Activated CD8-positive, alpha-beta T cell treated with anti-CD3 and anti-CD28 coated beads for 36 hours (primary cell): ENCODE results near the gene FSD1L. TPM values are rescaled to one million over a fixed set of nuclear protein-coding genes. Genes with fewer than 3 reads are reported as not detected.
A peak's percentile ranks its signal among the peaks of the same experiment; 100 is the strongest.

Experiments
- ATAC-seq: fragments of 200-7000 bp; cut with Tn5 transposase; one replicate; pipeline ENCODE4 v1.10.0; 2021; ENCODE audit warnings: mild to moderate bottlenecking, moderate library complexity
- CTCF ChIA-PET: fragments of 350-600 bp; sonication (Branson Sonifier 250); formaldehyde crosslinking; loops from one replicate; lab custom pipeline; 2021; ENCODE audit warnings: antibody characterized with exemption; lab: Charles Lee
- POLR2A ChIA-PET: fragments of 350-600 bp; sonication (Branson Sonifier 250); formaldehyde crosslinking; loops from one replicate; lab custom pipeline; 2021; ENCODE audit warnings: antibody characterized with exemption; lab: Charles Lee
- DNase-seq: peaks from one replicate; pipeline ENCODE4 v3.0.0-alpha.2; 2020
- H3K27ac Mint-ChIP-seq: one replicate; pipeline ENCODE4 v1.8.0; 2021; ENCODE audit warnings: mild to moderate bottlenecking, mixed read lengths
- H3K27me3 Mint-ChIP-seq: one replicate; pipeline ENCODE4 v1.8.0; 2021; ENCODE audit warnings: mixed read lengths
- H3K36me3 Mint-ChIP-seq: one replicate; pipeline ENCODE4 v1.8.0; 2021; ENCODE audit warnings: low read depth, mixed read lengths
- H3K4me1 Mint-ChIP-seq: one replicate; pipeline ENCODE4 v1.8.0; 2021; ENCODE audit warnings: low read depth, mixed read lengths
- H3K4me3 Mint-ChIP-seq: one replicate; pipeline ENCODE4 v1.8.0; 2021; ENCODE audit warnings: mild to moderate bottlenecking, moderate library complexity, mixed read lengths
- H3K9me3 Mint-ChIP-seq: one replicate; pipeline ENCODE4 v1.8.0; 2021; ENCODE audit warnings: mixed read lengths
- CTCF ChIP-seq: fragments of 200-600 bp; IDR thresholded peaks from one replicate; pipeline ENCODE4 v1.8.0; 2022; ENCODE audit warnings: antibody characterized with exemption, mild to moderate bottlenecking
- intact Hi-C: fragments of 100-400 bp; cut with micrococcal nuclease; formaldehyde crosslinking; loops from one replicate; pipeline ENCODE4 v1.10.0; 2022
- total RNA-seq, 2 experiments: library from RNA; stranded (reverse); gene quantifications; one replicate each; pipeline ENCODE4 v1.2.3, GENCODE V29; 2021

The FSD1L gene
- total RNA-seq, 2 experiments from 2014 or later, result 1.3 TPM

- Mint-ChIP-seq H3K36me3 (no peaks in the 10 kb centered on the region), H3K4me3 (no peak overlapping the region), H3K4me1 (peaks cover 3% of the 10 kb centered on the region), H3K9me3 (peaks cover 7% of the 10 kb centered on the region), H3K27me3 (peaks cover 24% of the 10 kb centered on the region), H3K27ac (no peak overlapping the region)
- CTCF ChIA-PET, result interaction anchor here (0.8 to 3.0 kb wide), 19 partner anchors 10 to 635 kb away, joined by 3 to 18 read pairs (median 4); partner anchors contain the start of gene SLC44A1
- no peak for ATAC-seq
- DNase-seq, result no peak
- intact Hi-C loops, result loop anchor here (2.0 to 10.0 kb wide), 3 partner anchors 171 to 553 kb away; partner anchors contain the start of gene SLC44A1
- POLR2A ChIA-PET, result no interaction called here
- peak; percentile 8 for TF ChIP-seq CTCF
These were observed 32.2 kb upstream of the FSD1L start for GRCh38 chr9:105415662-105415980.

GRCh38 chr9:105416840-105417239 is 31.0 kb upstream of the FSD1L start:
- H3K27me3 Mint-ChIP-seq, result peaks cover 14% of the 10 kb centered on the region
- intact Hi-C loops, result loop anchor here (10.0 kb wide), 1 partner anchor 172 kb away; the partner anchor contains the start of gene SLC44A1
- no peak for TF ChIP-seq CTCF
- H3K4me1 Mint-ChIP-seq, result peaks cover 3% of the 10 kb centered on the region
- ATAC-seq (no peak), DNase-seq (no peak)
- ChIA-PET POLR2A (no interaction called here), CTCF (interaction anchor here (1.2 to 3.0 kb wide), 3 partner anchors 15 to 257 kb away, joined by 4 to 18 read pairs (median 7); no protein-coding TSS in a partner anchor)
- peaks cover 3% of the 10 kb centered on the region for H3K9me3 Mint-ChIP-seq
- H3K4me3 Mint-ChIP-seq, result no peak overlapping the region
- H3K27ac Mint-ChIP-seq, result no peak overlapping the region
- no peaks in the 10 kb centered on the region for H3K36me3 Mint-ChIP-seq

- CTCF ChIA-PET, result interaction anchor here (0.7 to 2.4 kb wide), 4 partner anchors 174 to 556 kb away, joined by 3 to 9 read pairs (median 4); partner anchors contain the start of gene SLC44A1
- POLR2A ChIA-PET, result interaction anchor here (0.9 kb wide), 1 partner anchor 13 kb away, joined by 3 read pairs; no protein-coding TSS in a partner anchor
These were observed 29.0 kb upstream of the FSD1L start for GRCh38 chr9:105418588-105419500.

GRCh38 chr9:105419816-105420597 is 27.8 kb upstream of the FSD1L start:
- H3K27me3 Mint-ChIP-seq, result peaks cover 5% of the 10 kb centered on the region
- no peaks in the 10 kb centered on the region for H3K9me3 Mint-ChIP-seq
- POLR2A ChIA-PET, result no interaction called here
- CTCF ChIA-PET, result interaction anchor here (0.9 kb wide), 1 partner anchor 260 kb away, joined by 5 read pairs; no protein-coding TSS in a partner anchor
- H3K4me3 Mint-ChIP-seq, result no peak overlapping the region
- no peak overlapping the region for H3K27ac Mint-ChIP-seq
- DNase-seq (no peak), ATAC-seq (no peak)
- intact Hi-C loops, result loop anchor here (10.0 kb wide), 2 partner anchors 175 to 295 kb away; partner anchors contain the start of gene SLC44A1
- no peak for TF ChIP-seq CTCF
- H3K36me3 Mint-ChIP-seq, result no peaks in the 10 kb centered on the region
- H3K4me1 Mint-ChIP-seq, result peaks cover 3% of the 10 kb centered on the region

More at GRCh38 chr9:105418588-105419500, 29.0 kb upstream of the FSD1L start:
- no peaks in the 10 kb centered on the region for H3K36me3 Mint-ChIP-seq
- peaks cover 9% of the 10 kb centered on the region for H3K27me3 Mint-ChIP-seq
- no peak overlapping the region for H3K4me3 Mint-ChIP-seq
- H3K4me1 Mint-ChIP-seq, result peaks cover 3% of the 10 kb centered on the region
- ATAC-seq (no peak), DNase-seq (no peak)
- no peak overlapping the region for H3K27ac Mint-ChIP-seq
- intact Hi-C loops, result loop anchor here (10.0 kb wide), 1 partner anchor 174 kb away; the partner anchor contains the start of gene SLC44A1
- no peak for TF ChIP-seq CTCF
- H3K9me3 Mint-ChIP-seq, result no peaks in the 10 kb centered on the region
